ENCODE measurements around the gene CCL27. TPM values are rescaled to one million over a fixed set of nuclear protein-coding genes. Genes with fewer than 3 reads are reported as not detected.
"Not testable (repeated sequence)": the region's sequence is repeated elsewhere in the genome, so short reads cannot be mapped to it uniquely, and the experiment has no call there.

CCL27 gene
- total RNA-seq, 1 donor from 2014 or later, result 7.6 TPM

GRCh38 chr9:34650816-34651215 lies 11.6 kb downstream of the CCL27 start:
- no peak for DNase-seq

DNA sequence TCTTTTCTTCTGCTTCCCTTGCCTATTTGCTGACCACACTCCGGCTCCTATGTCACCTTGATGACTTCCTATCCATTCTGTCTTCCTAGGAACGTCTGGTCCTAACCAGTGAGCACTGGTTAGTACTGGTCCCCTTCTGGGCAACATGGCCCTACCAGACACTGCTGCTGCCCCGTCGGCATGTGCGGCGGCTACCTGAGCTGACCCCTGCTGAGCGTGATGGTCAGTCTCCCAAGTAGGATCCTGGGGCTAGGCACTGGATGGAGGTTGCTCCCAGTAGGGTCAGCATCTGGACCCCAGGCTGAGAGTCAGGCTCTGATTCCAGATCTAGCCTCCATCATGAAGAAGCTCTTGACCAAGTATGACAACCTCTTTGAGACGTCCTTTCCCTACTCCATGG lies 13.8 kb downstream of the CCL27 start:
- DNase-seq, result no peak

GRCh38 chr9:34647651-34648050 lies 14.8 kb downstream of the CCL27 start:
- no peak for DNase-seq

DNA sequence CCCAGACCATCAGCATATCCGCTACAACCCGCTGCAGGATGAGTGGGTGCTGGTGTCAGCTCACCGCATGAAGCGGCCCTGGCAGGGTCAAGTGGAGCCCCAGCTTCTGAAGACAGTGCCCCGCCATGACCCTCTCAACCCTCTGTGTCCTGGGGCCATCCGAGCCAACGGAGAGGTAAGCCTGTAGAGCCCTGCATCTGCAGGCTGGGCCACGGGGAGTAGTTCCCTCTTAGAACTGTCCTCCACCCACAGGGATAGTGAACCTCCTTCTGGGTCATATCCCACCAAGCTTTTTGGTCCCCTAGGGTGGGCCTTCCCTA lies 15.4 kb downstream of the CCL27 start:
- no peak for DNase-seq

- peak; percentile 63 for DNase-seq
These were observed 16.0 kb downstream of the CCL27 start, which contains the start of gene GALT for GRCh38 chr9:34646211-34647083. GALT (plus strand) TSS chr9:34646675; CDS start chr9:34646705, 30 bp downstream.

DNA sequence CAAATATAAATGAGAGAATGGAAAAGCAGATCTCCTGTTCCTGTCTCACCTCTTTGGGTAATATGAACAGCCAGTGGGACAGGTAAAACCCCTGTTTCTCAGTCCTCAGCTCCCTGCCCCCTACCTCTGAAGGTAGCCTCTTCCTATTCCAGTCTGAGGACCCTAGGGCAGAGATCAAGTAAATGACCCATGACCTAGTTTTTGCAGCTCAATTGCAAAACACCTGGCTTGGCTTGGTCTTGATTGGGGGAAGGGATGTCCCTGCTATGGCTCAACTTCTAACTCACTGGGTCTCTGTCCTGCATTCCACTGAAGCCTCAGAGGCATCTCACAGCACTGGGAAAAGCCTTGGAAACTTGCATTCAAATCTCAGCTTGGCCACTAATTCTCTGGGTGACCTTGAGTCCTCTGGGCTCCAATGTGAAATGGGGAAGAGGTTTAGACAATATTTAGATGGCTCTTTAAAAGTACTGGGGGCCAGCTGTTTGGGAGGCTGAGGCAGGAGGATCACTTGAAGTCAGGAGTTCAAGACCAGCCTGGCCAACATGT lies 17.6 kb downstream of the CCL27 start:
- no peak for DNase-seq

DNA sequence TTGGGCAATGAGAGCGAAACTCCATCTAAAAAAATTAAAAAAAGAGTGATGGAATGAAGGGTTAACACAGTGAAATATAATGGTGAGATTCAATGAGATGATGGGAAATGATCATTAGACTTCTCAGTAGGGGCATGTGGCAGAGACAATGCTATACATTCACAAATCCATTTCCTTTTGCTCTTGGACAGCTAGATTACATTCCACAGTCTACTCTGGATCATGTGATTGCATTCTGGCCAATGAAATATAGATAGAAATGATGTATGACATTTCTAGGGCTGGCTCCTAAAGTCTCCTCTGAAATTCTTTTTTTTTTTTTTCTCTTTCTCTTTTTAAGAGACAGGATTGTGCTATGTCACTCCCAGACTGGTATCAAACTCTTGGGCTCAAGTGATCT lies 19.8 kb downstream of the CCL27 start:
- no peak for DNase-seq

- not testable (repeated sequence) for DNase-seq
These were observed 23.1 kb downstream of the CCL27 start for GRCh38 chr9:34639322-34639721.

DNA sequence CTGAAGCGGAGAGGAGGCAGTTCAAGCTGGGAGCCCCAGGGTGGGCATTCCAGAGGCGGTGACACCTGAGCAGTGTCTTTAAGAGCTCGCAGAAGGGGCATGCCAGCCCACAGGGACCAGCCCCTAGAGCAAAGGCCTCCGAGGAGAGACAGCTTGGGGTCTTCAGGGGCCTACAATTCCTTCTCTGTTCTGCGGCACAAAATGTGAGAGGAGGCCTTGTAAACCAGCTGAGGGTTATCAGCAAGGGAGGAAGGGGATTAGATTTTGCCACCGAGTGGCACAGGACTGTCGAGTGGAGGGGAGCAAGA lies 24.4 kb downstream of the CCL27 start:
- DNase-seq, result peak; percentile 57

GRCh38 chr9:34637356-34638137 lies 24.9 kb downstream of the CCL27 start, which contains the start of gene SIGMAR1:
SIGMAR1 (minus strand) TSS chr9:34637787; CDS start chr9:34637697, 90 bp downstream.
- DNase-seq, result peak; percentile 89

GRCh38 chr9:34636791-34637355 lies 25.6 kb downstream of the CCL27 start:
- DNase-seq, result no peak

DNA sequence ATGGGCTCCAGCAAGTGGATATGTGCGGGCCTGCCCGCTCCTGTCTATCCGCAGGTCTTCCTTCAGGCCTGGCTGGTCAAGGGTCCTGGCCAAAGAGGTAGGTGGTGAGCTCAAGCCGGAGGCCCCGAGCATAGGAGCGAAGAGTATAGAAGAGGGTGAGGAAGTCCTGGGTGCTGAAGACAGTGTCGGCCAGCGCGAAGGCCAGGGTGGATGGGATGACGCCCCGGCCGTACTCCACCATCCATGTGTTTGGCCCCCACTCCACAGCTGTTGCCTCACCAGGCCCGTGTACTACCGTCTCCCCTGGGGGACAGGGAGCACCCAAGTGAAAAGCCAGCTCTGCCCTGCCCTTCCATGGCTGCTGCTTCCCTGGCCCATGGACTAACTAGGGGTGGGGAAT lies 26.9 kb downstream of the CCL27 start:
- no peak for DNase-seq

GRCh38 chr9:34634551-34635248 lies 27.8 kb downstream of the CCL27 start:
- no peak for DNase-seq

GRCh38 chr9:34633851-34634550 lies 28.5 kb downstream of the CCL27 start:
- peak; percentile 29 for DNase-seq

GRCh38 chr9:34633166-34633565 lies 29.3 kb downstream of the CCL27 start:
- no peak for DNase-seq

GRCh38 chr9:34630402-34631154 lies 31.9 kb downstream of the CCL27 start:
- no peak for DNase-seq

DNA sequence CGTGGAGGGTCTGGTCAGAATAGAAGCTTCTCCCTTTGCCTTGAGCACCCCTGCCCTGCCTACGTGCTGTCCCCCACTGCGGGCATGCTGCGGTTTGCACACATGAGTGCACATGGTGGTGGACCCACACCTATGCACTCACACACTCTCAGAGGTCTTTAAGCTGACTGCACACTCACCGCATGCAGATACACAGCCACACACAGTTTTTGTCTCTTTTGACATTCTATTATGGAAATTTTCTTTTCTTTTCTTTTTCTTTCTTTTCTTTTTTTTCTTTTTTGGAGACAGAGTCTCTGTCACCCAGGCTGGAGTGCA lies 33.0 kb downstream of the CCL27 start:
- DNase-seq, result no peak

- DNase-seq, result no peak
These were observed 33.6 kb downstream of the CCL27 start, which contains the start of gene ARID3C for GRCh38 chr9:34628656-34629490. ARID3C (minus strand) TSS chr9:34629066; CDS start chr9:34628014, 1,052 bp downstream.

DNA sequence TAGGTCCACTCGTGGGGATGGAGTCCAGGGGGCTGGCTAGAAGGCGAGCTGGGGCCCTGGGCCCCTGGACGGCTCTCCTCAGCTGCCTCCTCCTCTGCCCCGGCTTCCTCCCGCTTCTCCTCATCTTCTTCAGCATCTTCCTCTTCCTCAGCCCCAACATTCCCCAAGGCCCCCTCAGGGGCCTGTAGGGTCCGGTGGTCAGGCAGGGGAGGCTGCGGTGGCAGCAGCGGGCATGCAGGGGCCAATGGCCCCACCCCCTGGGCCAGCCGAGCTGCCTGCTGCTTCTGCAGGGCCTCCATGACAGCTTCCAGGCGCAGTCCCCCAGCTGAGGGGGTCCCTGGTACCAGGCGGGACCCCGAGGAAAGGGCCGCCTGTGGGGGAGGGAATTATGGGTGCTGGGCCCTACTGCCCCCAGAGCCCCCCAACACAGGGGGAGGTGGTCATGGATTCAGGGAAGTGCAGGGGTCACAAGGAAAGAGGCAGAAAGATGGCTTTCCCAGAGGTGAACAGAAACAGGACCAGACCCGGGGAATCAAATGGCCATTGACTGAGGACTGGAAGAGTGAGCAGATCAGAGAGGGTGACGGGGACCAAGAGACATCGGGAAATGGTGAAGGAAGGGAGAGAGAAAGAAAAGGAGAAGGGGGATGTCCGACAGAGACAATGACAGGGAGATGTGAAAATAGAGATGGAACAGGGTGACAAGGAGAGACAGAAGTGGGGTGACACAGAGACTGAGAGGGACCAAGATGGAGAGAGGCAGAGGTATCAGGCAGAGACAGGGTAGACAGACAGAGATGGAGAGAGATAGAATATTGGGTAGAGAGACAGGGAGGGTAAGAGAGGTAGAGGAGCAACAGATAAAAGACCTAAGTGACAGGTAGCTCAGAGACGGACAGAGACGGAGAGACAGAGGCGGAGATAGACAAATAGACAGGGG lies 34.5 kb downstream of the CCL27 start:
- no peak for DNase-seq
